ENCODE results near the gene GTF2B. TPM values are rescaled to one million over a fixed set of nuclear protein-coding genes. Genes with fewer than 3 reads are reported as not detected.

The GTF2B gene
- total and polyA plus RNA-seq, 2 donors (not counting 1 experiment from before 2014, with no cell fraction given) = 37.8 to 42.2 TPM

GRCh38 chr1:88890791-88891317, 513 bp downstream of the GTF2B start:
- peak; percentile 41 to 48 for DNase-seq (ENCODE audit: low read depth in 2 of 2)
- Histone ChIP-seq H3K4me1 (ENCODE audit: control insufficient read depth, extremely low read depth, insufficient read depth, low read length) (peaks cover 4% of the 10 kb centered on the region), H3K27ac (ENCODE audit: insufficient read depth, low read length) (peak overlapping the region; percentile 93), H3K4me2 (ENCODE audit: extremely low read depth, insufficient read depth, low read length) (peak overlapping the region; percentile 94), H3K9ac (ENCODE audit: insufficient read depth, low read length) (peak overlapping the region; percentile 97), H3K27me3 (ENCODE audit: control insufficient read depth, insufficient read depth, low read length) (no peaks in the 10 kb centered on the region), H3K9me3 (ENCODE audit: control insufficient read depth, insufficient read depth, low read depth, low read length) (no peaks in the 10 kb centered on the region), H4K20me1 (ENCODE audit: control insufficient read depth, extremely low read depth, insufficient read depth, low read length) (no peaks in the 10 kb centered on the region), H3K4me3 (replicated peaks in 1 of 4; ENCODE audit: control extremely low read depth in 1 of 4, insufficient read depth in 1 of 4, low read depth in 3 of 4, low read length in 4 of 4) (peak overlapping the region; percentile 87 to 93 (median 90)), H3K79me2 (ENCODE audit: control insufficient read depth, insufficient read depth, low read length) (peaks cover 39% of the 10 kb centered on the region), H2AFZ (ENCODE audit: low read length) (peak overlapping the region; percentile 75), H3K36me3 (ENCODE audit: control insufficient read depth, insufficient read depth, low read length) (no peaks in the 10 kb centered on the region)
- TF ChIP-seq CTCF (conservative IDR thresholded peaks at IDR 0.05 in 1 of 2, IDR thresholded peaks at IDR 0.05 in 1 of 2; ENCODE audit: low read depth in 1 of 2, low read length in 2 of 2) (no peak), EZH2 (IDR thresholded peaks at IDR 0.05; ENCODE audit: low read length, missing control alignments) (no peak)

DNA sequence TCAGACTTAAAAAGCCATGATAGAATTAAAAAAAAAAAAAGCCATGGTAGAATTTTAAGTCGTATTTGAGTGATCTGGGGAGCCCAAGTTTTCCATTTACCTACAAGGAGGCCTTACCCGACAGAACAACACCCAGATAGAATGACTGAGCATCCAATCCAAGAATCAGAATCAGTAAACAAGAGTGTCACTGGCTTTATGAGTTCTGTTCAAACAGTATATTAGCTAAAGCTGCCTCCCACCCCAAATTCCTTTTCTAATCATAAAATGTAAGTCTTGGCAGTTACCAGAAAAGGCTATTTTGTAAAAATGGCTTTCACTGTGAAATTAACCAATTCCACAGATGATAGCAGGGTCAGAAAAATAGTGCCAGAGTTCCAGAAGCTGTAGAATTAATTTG, 1.2 kb downstream of the GTF2B start:
- H3K4me2 ChIP-seq (ENCODE audit: extremely low read depth, insufficient read depth, low read length) = peak overlapping the region; percentile 94
- no peak overlapping the region for H3K9ac ChIP-seq (ENCODE audit: insufficient read depth, low read length)
- peaks cover 39% of the 10 kb centered on the region for H3K79me2 ChIP-seq (ENCODE audit: control insufficient read depth, insufficient read depth, low read length)
- H3K27me3 ChIP-seq (ENCODE audit: control insufficient read depth, insufficient read depth, low read length) = no peaks in the 10 kb centered on the region
- H3K4me3 ChIP-seq (replicated peaks in 1 of 4; ENCODE audit: control extremely low read depth in 1 of 4, insufficient read depth in 1 of 4, low read depth in 3 of 4, low read length in 4 of 4) = peak overlapping the region; percentile 87 to 93 (median 90)
- no peaks in the 10 kb centered on the region for H4K20me1 ChIP-seq (ENCODE audit: control insufficient read depth, extremely low read depth, insufficient read depth, low read length)
- H2AFZ ChIP-seq (ENCODE audit: low read length) = no peak overlapping the region
- peak overlapping the region; percentile 93 for H3K27ac ChIP-seq (ENCODE audit: insufficient read depth, low read length)
- H3K36me3 ChIP-seq (ENCODE audit: control insufficient read depth, insufficient read depth, low read length) = no peaks in the 10 kb centered on the region
- no peak for TF ChIP-seq CTCF (conservative IDR thresholded peaks at IDR 0.05 in 1 of 2, IDR thresholded peaks at IDR 0.05 in 1 of 2; ENCODE audit: low read depth in 1 of 2, low read length in 2 of 2)
- no peak for TF ChIP-seq EZH2 (IDR thresholded peaks at IDR 0.05; ENCODE audit: low read length, missing control alignments)
- H3K4me1 ChIP-seq (ENCODE audit: control insufficient read depth, extremely low read depth, insufficient read depth, low read length) = peaks cover 4% of the 10 kb centered on the region
- no peaks in the 10 kb centered on the region for H3K9me3 ChIP-seq (ENCODE audit: control insufficient read depth, insufficient read depth, low read depth, low read length)
- no peak for DNase-seq (ENCODE audit: low read depth in 2 of 2)

- H3K36me3 ChIP-seq (ENCODE audit: control insufficient read depth, insufficient read depth, low read length) = peaks cover 2% of the 10 kb centered on the region
- peaks cover 39% of the 10 kb centered on the region for H3K79me2 ChIP-seq (ENCODE audit: control insufficient read depth, insufficient read depth, low read length)
- H3K27me3 ChIP-seq (ENCODE audit: control insufficient read depth, insufficient read depth, low read length) = no peaks in the 10 kb centered on the region
- no peaks in the 10 kb centered on the region for H3K9me3 ChIP-seq (ENCODE audit: control insufficient read depth, insufficient read depth, low read depth, low read length)
- no peaks in the 10 kb centered on the region for H4K20me1 ChIP-seq (ENCODE audit: control insufficient read depth, extremely low read depth, insufficient read depth, low read length)
- DNase-seq (ENCODE audit: low read depth in 2 of 2) = no peak
- H2AFZ ChIP-seq (ENCODE audit: low read length) = no peak overlapping the region
- H3K4me2 ChIP-seq (ENCODE audit: extremely low read depth, insufficient read depth, low read length) = no peak overlapping the region
- TF ChIP-seq CTCF (conservative IDR thresholded peaks at IDR 0.05 in 1 of 2, IDR thresholded peaks at IDR 0.05 in 1 of 2; ENCODE audit: low read depth in 1 of 2, low read length in 2 of 2) (no peak), EZH2 (IDR thresholded peaks at IDR 0.05; ENCODE audit: low read length, missing control alignments) (no peak)
- no peak overlapping the region for H3K27ac ChIP-seq (ENCODE audit: insufficient read depth, low read length)
- no peak overlapping the region for H3K9ac ChIP-seq (ENCODE audit: insufficient read depth, low read length)
- H3K4me3 ChIP-seq (replicated peaks in 1 of 4; ENCODE audit: control extremely low read depth in 1 of 4, insufficient read depth in 1 of 4, low read depth in 3 of 4, low read length in 4 of 4) = peak overlapping the region in 2 of 4 experiments; percentile 5 to 87
- peaks cover 4% of the 10 kb centered on the region for H3K4me1 ChIP-seq (ENCODE audit: control insufficient read depth, extremely low read depth, insufficient read depth, low read length)
These were observed 2.6 kb downstream of the GTF2B start for GRCh38 chr1:88888750-88889149.

Data from fibroblast of lung (primary cell).